Measurements from ENCODE around the gene SHROOM4.

The SHROOM4 gene

DNA sequence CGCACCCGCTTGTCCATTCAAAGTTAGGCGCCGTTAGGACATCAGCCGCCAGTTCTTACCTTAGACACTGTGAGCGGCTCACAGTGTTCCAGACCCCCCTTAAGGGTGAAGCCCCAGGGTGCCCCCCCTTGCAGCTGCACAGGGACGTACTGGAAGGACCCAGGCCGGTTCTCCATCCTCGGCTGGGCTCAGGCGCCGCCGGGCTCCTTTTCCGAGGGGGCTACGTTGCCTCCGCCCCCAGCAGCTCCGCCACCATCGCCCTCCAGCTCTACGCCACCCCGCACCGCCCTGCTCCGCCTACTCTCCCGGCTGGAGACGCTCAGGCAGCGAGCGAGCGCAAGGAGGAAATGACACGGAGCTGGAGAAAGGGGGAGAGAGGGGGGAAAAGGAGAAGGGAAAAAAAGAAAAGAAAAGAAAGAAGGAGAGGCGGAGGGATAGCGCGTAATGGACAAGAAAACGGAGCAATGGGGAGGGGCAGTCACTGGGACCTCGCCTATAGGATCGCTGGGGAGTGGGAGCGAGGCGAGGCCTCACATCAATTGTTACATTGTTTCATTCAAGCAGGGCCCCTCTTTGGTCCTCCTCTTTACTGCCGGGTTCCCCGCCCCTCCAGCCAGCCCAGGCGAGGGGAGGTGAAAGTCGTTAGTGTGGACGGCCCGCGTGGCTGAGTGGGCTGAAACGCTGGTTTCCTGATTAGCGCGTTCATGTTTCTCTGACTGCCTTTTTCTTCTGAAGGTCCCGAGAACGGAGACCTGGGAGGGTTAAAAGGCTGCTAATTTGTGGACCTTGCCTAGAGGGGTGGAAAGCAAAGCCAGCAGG is at the start of gene SHROOM4:
Gene SHROOM4 (minus strand): TSS at position 352 of the 819 bp plus-strand sequence. CDS start 176 bp downstream, at position 176.
- Histone ChIP-seq H3K79me2 (ENCODE audit: control insufficient read depth, insufficient read depth, low read length, unreplicated experiment) (no peaks in the 10 kb centered on the region), H3K27ac (ENCODE audit: low read depth, low read length) (no peak within 1 kb of the TSS; the same call in 1 of the 2 replicates), H3K27me3 (ENCODE audit: insufficient read depth, low read length) (no peaks in the 10 kb centered on the region), H3K4me3 (ENCODE audit: low read depth, low read length) (peak within 1 kb of the TSS; percentile 82), H3K36me3 (ENCODE audit: insufficient read depth, low read length) (no peaks in the 10 kb centered on the region), H3K4me1 (ENCODE audit: control insufficient read depth, insufficient read depth, low read length, unreplicated experiment) (peaks cover 5% of the 10 kb centered on the region), H2AFZ (ENCODE audit: low read length, unreplicated experiment) (peak within 1 kb of the TSS; percentile 85)

DNA sequence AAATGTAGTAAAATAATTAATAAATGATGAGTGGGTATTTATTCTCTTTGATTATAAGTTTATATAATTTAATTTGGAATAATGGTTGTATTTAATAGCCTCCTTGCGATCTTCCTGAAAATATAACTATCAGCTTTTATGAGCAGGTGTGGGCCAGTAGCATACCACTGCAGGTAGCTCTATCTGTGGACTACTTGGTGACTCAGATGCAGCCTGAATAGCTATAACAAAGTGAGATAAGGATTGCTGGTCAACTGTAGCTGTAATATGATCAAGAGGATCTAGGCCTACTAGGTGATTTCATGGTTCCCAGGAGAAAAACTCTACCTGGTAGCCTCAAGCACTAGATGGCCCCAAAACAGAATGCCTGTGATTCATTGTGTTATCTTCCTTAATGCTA is 49.5 kb upstream of the SHROOM4 start:
- no peaks in the 10 kb centered on the region for H3K36me3 ChIP-seq (ENCODE audit: insufficient read depth, low read length)
- H3K27ac ChIP-seq (ENCODE audit: low read depth, low read length), result no peak overlapping the region
- no peak overlapping the region for H2AFZ ChIP-seq (ENCODE audit: low read length, unreplicated experiment)
- H3K27me3 ChIP-seq (ENCODE audit: insufficient read depth, low read length), result no peaks in the 10 kb centered on the region
- no peaks in the 10 kb centered on the region for H3K79me2 ChIP-seq (ENCODE audit: control insufficient read depth, insufficient read depth, low read length, unreplicated experiment)
- no peak overlapping the region for H3K4me3 ChIP-seq (ENCODE audit: low read depth, low read length)
- no peaks in the 10 kb centered on the region for H3K4me1 ChIP-seq (ENCODE audit: control insufficient read depth, insufficient read depth, low read length, unreplicated experiment)

GRCh38 chrX:50860518-50860917 is 46.5 kb upstream of the SHROOM4 start:
- H2AFZ ChIP-seq (ENCODE audit: low read length, unreplicated experiment), result no peak overlapping the region
- H3K4me1 ChIP-seq (ENCODE audit: control insufficient read depth, insufficient read depth, low read length, unreplicated experiment), result no peaks in the 10 kb centered on the region

GRCh38 chrX:50858548-50858947 is 44.6 kb upstream of the SHROOM4 start:
- Histone ChIP-seq H3K4me3 (ENCODE audit: low read depth, low read length) (no peak overlapping the region), H3K79me2 (ENCODE audit: control insufficient read depth, insufficient read depth, low read length, unreplicated experiment) (no peaks in the 10 kb centered on the region), H3K27ac (ENCODE audit: low read depth, low read length) (no peak overlapping the region), H3K36me3 (ENCODE audit: insufficient read depth, low read length) (no peaks in the 10 kb centered on the region), H3K27me3 (ENCODE audit: insufficient read depth, low read length) (no peaks in the 10 kb centered on the region), H3K4me1 (ENCODE audit: control insufficient read depth, insufficient read depth, low read length, unreplicated experiment) (no peaks in the 10 kb centered on the region), H2AFZ (ENCODE audit: low read length, unreplicated experiment) (no peak overlapping the region)

More at GRCh38 chrX:50860518-50860917, 46.5 kb upstream of the SHROOM4 start:
- H3K79me2 ChIP-seq (ENCODE audit: control insufficient read depth, insufficient read depth, low read length, unreplicated experiment), result no peaks in the 10 kb centered on the region
- H3K27ac ChIP-seq (ENCODE audit: low read depth, low read length), result no peak overlapping the region
- no peak overlapping the region for H3K4me3 ChIP-seq (ENCODE audit: low read depth, low read length)
- no peaks in the 10 kb centered on the region for H3K36me3 ChIP-seq (ENCODE audit: insufficient read depth, low read length)
- no peaks in the 10 kb centered on the region for H3K27me3 ChIP-seq (ENCODE audit: insufficient read depth, low read length)

DNA sequence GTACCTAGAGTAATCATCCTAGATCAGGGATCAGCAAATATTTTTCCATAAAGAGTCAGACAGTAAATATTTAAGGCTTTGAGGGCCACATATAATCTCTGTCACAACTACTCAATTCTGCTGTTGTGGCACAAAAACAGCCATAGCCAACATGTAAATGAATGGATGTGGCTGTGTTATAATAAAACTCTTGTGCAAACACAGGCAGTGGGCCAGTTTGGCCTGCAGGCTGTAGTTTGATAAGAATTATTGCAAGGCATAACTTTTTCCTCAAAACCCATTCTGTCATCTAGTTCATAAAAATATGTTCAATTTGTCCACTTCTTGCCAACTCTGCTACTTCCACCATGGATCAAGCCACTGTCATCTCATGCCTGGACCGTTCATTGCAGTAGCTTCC is 39.4 kb upstream of the SHROOM4 start:
- no peaks in the 10 kb centered on the region for H3K27me3 ChIP-seq (ENCODE audit: insufficient read depth, low read length)
- no peak overlapping the region for H2AFZ ChIP-seq (ENCODE audit: low read length, unreplicated experiment)
- H3K4me1 ChIP-seq (ENCODE audit: control insufficient read depth, insufficient read depth, low read length, unreplicated experiment), result no peaks in the 10 kb centered on the region

DNA sequence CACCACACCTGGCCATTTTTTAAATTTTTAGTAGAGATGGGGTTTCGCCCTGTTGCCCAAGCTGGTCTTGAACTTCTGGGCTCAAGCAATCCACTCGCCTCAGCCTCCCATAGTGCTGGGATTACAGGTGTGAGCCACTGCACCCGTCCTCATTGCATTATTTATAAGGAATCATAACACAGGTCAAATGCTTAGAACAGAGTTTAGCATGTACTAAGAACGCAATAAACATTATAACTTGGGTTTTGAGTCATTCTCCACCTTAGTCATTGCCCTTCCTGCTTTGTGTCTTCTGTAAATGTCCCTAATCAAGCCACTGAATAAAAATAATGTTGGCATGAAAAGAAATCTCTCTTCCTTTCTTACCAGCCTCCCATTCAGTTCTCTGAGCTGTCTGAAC is 38.5 kb upstream of the SHROOM4 start:
- Histone ChIP-seq H3K27ac (ENCODE audit: low read depth, low read length) (no peak overlapping the region), H3K4me3 (ENCODE audit: low read depth, low read length) (no peak overlapping the region), H3K4me1 (ENCODE audit: control insufficient read depth, insufficient read depth, low read length, unreplicated experiment) (no peaks in the 10 kb centered on the region), H2AFZ (ENCODE audit: low read length, unreplicated experiment) (no peak overlapping the region), H3K27me3 (ENCODE audit: insufficient read depth, low read length) (no peaks in the 10 kb centered on the region), H3K36me3 (ENCODE audit: insufficient read depth, low read length) (no peaks in the 10 kb centered on the region), H3K79me2 (ENCODE audit: control insufficient read depth, insufficient read depth, low read length, unreplicated experiment) (no peaks in the 10 kb centered on the region)

More for the DNA sequence above, 39.4 kb upstream of the SHROOM4 start:
- Histone ChIP-seq H3K36me3 (ENCODE audit: insufficient read depth, low read length) (no peaks in the 10 kb centered on the region), H3K4me3 (ENCODE audit: low read depth, low read length) (no peak overlapping the region), H3K79me2 (ENCODE audit: control insufficient read depth, insufficient read depth, low read length, unreplicated experiment) (no peaks in the 10 kb centered on the region), H3K27ac (ENCODE audit: low read depth, low read length) (no peak overlapping the region)

DNA sequence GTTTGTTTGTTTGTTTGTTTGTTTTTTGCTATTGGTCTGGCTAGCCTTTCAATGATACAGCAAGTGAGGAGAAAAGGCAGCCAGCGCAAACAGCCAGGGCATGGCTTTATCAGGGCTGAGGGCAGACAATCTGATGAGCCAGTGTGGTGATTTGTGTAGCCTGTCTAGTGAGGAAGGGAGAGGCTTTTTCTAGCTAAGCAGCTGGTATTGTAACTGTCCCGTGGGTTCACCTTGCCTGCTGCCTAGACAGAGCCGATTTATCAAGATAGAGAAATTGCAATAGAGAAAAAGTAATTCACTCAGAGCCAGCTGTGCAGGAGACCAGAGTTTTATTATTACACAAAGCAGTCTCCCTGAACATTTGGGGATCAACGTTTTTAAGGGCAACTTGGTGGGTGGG is 28.2 kb upstream of the SHROOM4 start:
- H3K27me3 ChIP-seq (ENCODE audit: insufficient read depth, low read length), result no peaks in the 10 kb centered on the region
- H3K4me3 ChIP-seq (ENCODE audit: low read depth, low read length), result no peak overlapping the region
- no peak overlapping the region for H2AFZ ChIP-seq (ENCODE audit: low read length, unreplicated experiment)
- H3K36me3 ChIP-seq (ENCODE audit: insufficient read depth, low read length), result no peaks in the 10 kb centered on the region
- no peaks in the 10 kb centered on the region for H3K79me2 ChIP-seq (ENCODE audit: control insufficient read depth, insufficient read depth, low read length, unreplicated experiment)
- H3K4me1 ChIP-seq (ENCODE audit: control insufficient read depth, insufficient read depth, low read length, unreplicated experiment), result peaks cover 2% of the 10 kb centered on the region
- H3K27ac ChIP-seq (ENCODE audit: low read depth, low read length), result no peak overlapping the region

DNA sequence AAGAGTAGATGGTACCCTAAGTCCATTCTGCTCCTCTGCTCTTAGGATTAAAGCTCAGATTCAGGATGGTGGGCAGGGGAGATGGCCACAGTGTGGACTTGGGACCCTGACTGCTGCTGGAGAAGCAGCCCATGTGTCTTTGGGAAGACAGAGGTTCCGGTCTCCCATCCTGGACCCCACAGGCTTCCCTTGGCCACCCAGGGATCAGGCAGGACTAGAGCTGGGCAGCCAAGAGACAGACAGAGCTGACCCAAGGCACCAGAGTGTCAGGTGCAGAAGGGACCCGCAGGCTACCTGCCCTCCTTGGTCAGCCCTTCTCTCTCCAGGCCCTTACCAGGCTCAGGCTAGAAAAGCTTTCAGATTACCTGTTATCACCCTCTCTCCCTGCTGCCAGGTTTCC is 25.7 kb upstream of the SHROOM4 start:
- Histone ChIP-seq H3K36me3 (ENCODE audit: insufficient read depth, low read length) (no peaks in the 10 kb centered on the region), H2AFZ (ENCODE audit: low read length, unreplicated experiment) (no peak overlapping the region), H3K4me1 (ENCODE audit: control insufficient read depth, insufficient read depth, low read length, unreplicated experiment) (peaks cover 2% of the 10 kb centered on the region), H3K27ac (ENCODE audit: low read depth, low read length) (no peak overlapping the region), H3K27me3 (ENCODE audit: insufficient read depth, low read length) (no peaks in the 10 kb centered on the region), H3K4me3 (ENCODE audit: low read depth, low read length) (no peak overlapping the region), H3K79me2 (ENCODE audit: control insufficient read depth, insufficient read depth, low read length, unreplicated experiment) (no peaks in the 10 kb centered on the region)

DNA sequence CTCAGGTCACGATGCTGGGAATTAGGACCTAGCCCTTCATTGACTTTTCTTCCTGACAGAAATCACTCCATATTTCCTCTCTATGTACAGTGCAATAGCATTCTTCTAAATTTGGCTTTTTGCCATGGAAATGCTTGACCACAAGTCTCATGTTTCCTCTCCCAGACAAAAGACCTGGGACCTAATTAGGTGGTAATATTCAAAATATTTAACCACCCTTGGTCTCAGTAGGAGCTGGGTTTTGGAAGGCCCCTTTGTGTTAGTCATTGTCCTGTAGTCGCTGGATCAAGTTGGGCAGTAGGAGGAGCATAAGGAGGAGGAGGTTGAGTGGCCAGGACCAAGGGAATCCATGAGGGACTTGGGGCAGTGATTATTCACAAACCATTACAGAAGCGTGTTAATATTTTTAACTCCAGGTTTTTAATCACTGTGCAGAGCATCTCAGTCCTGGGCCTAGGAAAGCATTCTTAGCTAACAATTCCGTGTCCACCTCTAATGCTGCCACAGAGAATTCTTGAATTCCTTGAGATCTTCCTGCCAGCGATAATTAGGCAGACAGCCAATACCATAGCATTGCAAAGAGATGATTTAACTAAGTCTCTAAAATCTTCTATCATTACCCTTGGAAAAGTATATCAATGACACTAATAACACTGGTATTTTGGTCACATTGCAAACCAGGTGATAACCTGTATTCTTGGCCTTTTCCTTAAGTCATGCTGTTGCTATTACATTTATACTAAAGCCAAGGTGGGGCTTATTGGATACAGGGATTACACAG is 25.0 kb upstream of the SHROOM4 start:
- no peaks in the 10 kb centered on the region for H3K36me3 ChIP-seq (ENCODE audit: insufficient read depth, low read length)
- no peaks in the 10 kb centered on the region for H3K79me2 ChIP-seq (ENCODE audit: control insufficient read depth, insufficient read depth, low read length, unreplicated experiment)
- H3K27ac ChIP-seq (ENCODE audit: low read depth, low read length), result no peak overlapping the region
- H3K4me1 ChIP-seq (ENCODE audit: control insufficient read depth, insufficient read depth, low read length, unreplicated experiment), result peaks cover 2% of the 10 kb centered on the region
- no peaks in the 10 kb centered on the region for H3K27me3 ChIP-seq (ENCODE audit: insufficient read depth, low read length)
- no peak overlapping the region for H3K4me3 ChIP-seq (ENCODE audit: low read depth, low read length)
- no peak overlapping the region for H2AFZ ChIP-seq (ENCODE audit: low read length, unreplicated experiment)

DNA sequence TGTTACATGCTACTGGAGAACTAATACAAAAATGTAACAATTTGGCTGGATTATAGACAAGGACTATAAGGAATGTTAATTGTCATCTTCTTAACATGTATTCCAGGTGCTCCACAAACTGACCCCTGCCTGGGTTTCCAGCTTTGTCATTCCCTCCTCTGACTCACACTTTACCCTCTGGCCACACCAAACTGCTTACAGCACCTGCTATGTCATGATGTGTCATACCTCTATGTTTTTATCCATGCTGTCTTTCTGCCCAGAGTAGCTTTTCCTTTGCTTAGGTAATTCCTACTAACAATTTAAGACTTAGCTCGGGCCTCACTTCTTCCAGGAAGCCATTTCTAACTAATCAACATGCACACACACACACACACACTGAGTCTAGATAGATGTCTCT is 14.0 kb upstream of the SHROOM4 start:
- no peaks in the 10 kb centered on the region for H3K79me2 ChIP-seq (ENCODE audit: control insufficient read depth, insufficient read depth, low read length, unreplicated experiment)
- no peaks in the 10 kb centered on the region for H3K27me3 ChIP-seq (ENCODE audit: insufficient read depth, low read length)
- H3K36me3 ChIP-seq (ENCODE audit: insufficient read depth, low read length), result no peaks in the 10 kb centered on the region
- no peak overlapping the region for H3K27ac ChIP-seq (ENCODE audit: low read depth, low read length)
- no peak overlapping the region for H3K4me3 ChIP-seq (ENCODE audit: low read depth, low read length)
- no peak overlapping the region for H2AFZ ChIP-seq (ENCODE audit: low read length, unreplicated experiment)
- no peaks in the 10 kb centered on the region for H3K4me1 ChIP-seq (ENCODE audit: control insufficient read depth, insufficient read depth, low read length, unreplicated experiment)

- Histone ChIP-seq H3K79me2 (ENCODE audit: control insufficient read depth, insufficient read depth, low read length, unreplicated experiment) (no peaks in the 10 kb centered on the region), H3K4me1 (ENCODE audit: control insufficient read depth, insufficient read depth, low read length, unreplicated experiment) (no peaks in the 10 kb centered on the region), H3K27ac (ENCODE audit: low read depth, low read length) (no peak overlapping the region), H3K36me3 (ENCODE audit: insufficient read depth, low read length) (no peaks in the 10 kb centered on the region), H2AFZ (ENCODE audit: low read length, unreplicated experiment) (no peak overlapping the region), H3K4me3 (ENCODE audit: low read depth, low read length) (no peak overlapping the region), H3K27me3 (ENCODE audit: insufficient read depth, low read length) (no peaks in the 10 kb centered on the region)
Measured at GRCh38 chrX:50825825-50826224, 11.8 kb upstream of the SHROOM4 start.
